Neuron (in vitro differentiated cells): ENCODE measurements around the gene ANAPC4.
"Not testable (repeated sequence)": the region's sequence is repeated elsewhere in the genome, so short reads cannot be mapped to it uniquely, and the experiment has no call there.

ENCODE experiments used
- H2AFZ ChIP-seq: one replicate; pipeline ENCODE4 v1.6.1; 2013; ENCODE audit warnings: low read depth, mild to moderate bottlenecking, inconsistent platforms, low read length, moderate library complexity
- H3K27me3 ChIP-seq: one replicate; pipeline ENCODE4 v1.6.1; 2013; ENCODE audit warnings: low read length; ENCODE audit not compliant: insufficient read depth
- H3K36me3 ChIP-seq: one replicate; pipeline ENCODE4 v1.6.1; 2013; ENCODE audit warnings: low read length; ENCODE audit not compliant: insufficient read depth
- H3K4me1 ChIP-seq: one replicate; pipeline ENCODE4 v1.6.1; 2013; ENCODE audit warnings: low read length; ENCODE audit not compliant: insufficient read depth
- H3K4me3 ChIP-seq: 2 replicates; pipeline ENCODE4 v1.5.1; 2013; ENCODE audit warnings: mild to moderate bottlenecking, low read length, moderate library complexity
- H3K9me3 ChIP-seq: one replicate; pipeline ENCODE4 v1.6.1; 2013; ENCODE audit warnings: low read length

Gene ANAPC4

DNA sequence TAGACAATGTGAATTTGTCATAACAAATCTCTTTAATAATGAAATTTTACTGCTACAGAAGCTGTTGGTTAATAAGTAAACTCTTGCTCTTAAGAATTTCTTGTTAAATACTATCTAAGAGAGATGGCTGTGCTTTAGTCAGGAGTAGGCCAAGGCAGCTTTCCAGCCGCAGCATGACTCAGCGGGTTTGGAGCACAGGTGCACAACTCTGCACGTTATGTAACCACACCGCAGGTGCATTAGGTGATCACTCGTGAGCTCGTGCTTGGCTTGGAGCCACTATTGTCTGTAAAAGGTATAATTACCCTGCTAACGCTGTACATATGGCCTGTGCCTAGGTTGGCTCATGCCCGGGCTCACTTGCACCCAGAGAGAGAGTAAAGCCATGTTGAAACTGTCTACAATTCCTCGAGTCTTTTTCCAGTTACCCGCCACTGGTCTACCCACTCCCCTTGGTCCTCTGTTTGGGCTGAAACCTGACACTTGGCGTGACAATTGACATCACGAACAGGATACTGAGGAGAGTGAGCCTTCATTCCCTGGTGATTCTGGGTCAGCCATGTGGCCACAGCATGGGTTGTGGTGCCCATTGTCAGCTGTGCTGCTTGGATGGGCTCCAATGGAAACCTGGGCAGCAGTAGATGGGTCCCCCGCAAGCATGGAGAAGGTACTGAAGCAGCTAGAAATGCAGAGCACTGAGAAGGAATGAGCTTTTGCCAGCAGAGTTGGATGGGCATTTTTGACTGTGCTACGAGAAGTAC is 18.4 kb upstream of the ANAPC4 start:
- Histone ChIP-seq H3K27me3 (no peaks in the 10 kb centered on the region), H2AFZ (no peak overlapping the region), H3K36me3 (peaks cover 8% of the 10 kb centered on the region), H3K4me3 (no peak overlapping the region), H3K9me3 (peaks cover 5% of the 10 kb centered on the region), H3K4me1 (no peaks in the 10 kb centered on the region)

- Histone ChIP-seq H3K27me3 (no peaks in the 10 kb centered on the region), H3K9me3 (peaks cover 5% of the 10 kb centered on the region), H3K4me3 (no peak overlapping the region), H2AFZ (no peak overlapping the region), H3K36me3 (peaks cover 8% of the 10 kb centered on the region), H3K4me1 (no peaks in the 10 kb centered on the region)
Measured at GRCh38 chr4:25361253-25361652, 15.8 kb upstream of the ANAPC4 start.

- Histone ChIP-seq H3K27me3 (no peaks in the 10 kb centered on the region), H3K4me3 (no peak overlapping the region), H3K9me3 (no peaks in the 10 kb centered on the region), H2AFZ (no peak overlapping the region), H3K4me1 (no peaks in the 10 kb centered on the region), H3K36me3 (peaks cover 6% of the 10 kb centered on the region)
Measured at GRCh38 chr4:25367004-25367621, 9.9 kb upstream of the ANAPC4 start.

GRCh38 chr4:25367877-25368276 is 9.2 kb upstream of the ANAPC4 start:
- H3K36me3 ChIP-seq = peaks cover under 1% of the 10 kb centered on the region
- H3K27me3 ChIP-seq = no peaks in the 10 kb centered on the region
- no peak overlapping the region for H3K4me3 ChIP-seq
- no peak overlapping the region for H2AFZ ChIP-seq
- H3K9me3 ChIP-seq = no peaks in the 10 kb centered on the region
- no peaks in the 10 kb centered on the region for H3K4me1 ChIP-seq

GRCh38 chr4:25368315-25368714 is 8.7 kb upstream of the ANAPC4 start:
- Histone ChIP-seq H2AFZ (no peak overlapping the region), H3K9me3 (no peaks in the 10 kb centered on the region), H3K27me3 (no peaks in the 10 kb centered on the region), H3K36me3 (no peaks in the 10 kb centered on the region), H3K4me3 (no peak overlapping the region), H3K4me1 (no peaks in the 10 kb centered on the region)

GRCh38 chr4:25370242-25370641 is 6.8 kb upstream of the ANAPC4 start:
- Histone ChIP-seq H3K9me3 (no peaks in the 10 kb centered on the region), H2AFZ (no peak overlapping the region), H3K4me3 (no peak overlapping the region), H3K4me1 (no peaks in the 10 kb centered on the region), H3K36me3 (no peaks in the 10 kb centered on the region), H3K27me3 (no peaks in the 10 kb centered on the region)

GRCh38 chr4:25372549-25372948 is 4.5 kb upstream of the ANAPC4 start:
- H3K27me3 ChIP-seq, H2AFZ ChIP-seq, H3K4me3 ChIP-seq, H3K9me3 ChIP-seq, H3K4me1 ChIP-seq, H3K36me3 ChIP-seq: not testable (repeated sequence)

GRCh38 chr4:25377572-25378436 is 741 bp downstream of the ANAPC4 start:
- peaks cover 12% of the 10 kb centered on the region for H3K36me3 ChIP-seq
- no peaks in the 10 kb centered on the region for H3K9me3 ChIP-seq
- H3K4me1 ChIP-seq = peaks cover 7% of the 10 kb centered on the region
- peak overlapping the region; percentile 93 for H3K4me3 ChIP-seq
- H3K27me3 ChIP-seq = no peaks in the 10 kb centered on the region
- H2AFZ ChIP-seq = peak overlapping the region; percentile 75

DNA sequence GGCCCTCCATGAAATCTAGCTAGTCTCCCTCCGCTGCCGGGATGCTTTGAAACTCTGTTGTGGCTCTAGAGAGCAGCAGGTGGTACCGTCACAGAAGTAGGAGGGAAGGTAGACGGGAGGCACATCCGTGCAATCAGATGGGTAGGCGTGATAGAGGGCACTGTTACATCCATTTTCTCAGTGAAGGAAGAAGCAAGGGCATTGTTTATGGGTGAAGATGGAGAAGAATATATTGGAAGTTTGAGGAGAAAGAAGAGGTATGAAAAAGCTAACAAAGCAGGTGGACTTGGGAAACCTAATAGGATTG is 1.3 kb downstream of the ANAPC4 start:
- H3K9me3 ChIP-seq = no peaks in the 10 kb centered on the region
- H3K4me3 ChIP-seq = peak overlapping the region; percentile 93
- H3K36me3 ChIP-seq = peaks cover 16% of the 10 kb centered on the region
- H2AFZ ChIP-seq = no peak overlapping the region
- H3K4me1 ChIP-seq = peaks cover 7% of the 10 kb centered on the region
- H3K27me3 ChIP-seq = no peaks in the 10 kb centered on the region

DNA sequence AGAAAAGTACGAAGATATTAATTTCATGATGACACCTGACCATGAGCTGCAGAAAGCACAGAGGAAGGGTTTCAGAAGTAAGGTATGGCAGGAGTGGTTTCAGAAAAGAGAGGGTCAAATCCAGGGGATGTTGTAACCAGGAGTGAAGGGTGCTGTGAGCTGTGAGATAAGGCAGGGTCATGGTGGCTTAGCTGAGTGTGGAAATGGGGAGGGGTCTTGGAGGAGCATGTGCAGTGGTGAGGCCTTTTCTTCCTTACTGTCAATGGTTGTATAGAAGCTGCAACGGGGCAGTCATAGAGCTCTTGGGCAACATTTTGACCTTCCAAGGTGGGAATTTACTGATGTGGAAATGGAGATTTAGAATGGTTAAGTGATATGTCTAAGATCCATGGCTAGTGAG is 2.5 kb downstream of the ANAPC4 start:
- H3K4me3 ChIP-seq = no peak overlapping the region
- H3K9me3 ChIP-seq = no peaks in the 10 kb centered on the region
- H3K4me1 ChIP-seq = peaks cover 7% of the 10 kb centered on the region
- no peak overlapping the region for H2AFZ ChIP-seq
- peaks cover 27% of the 10 kb centered on the region for H3K36me3 ChIP-seq
- no peaks in the 10 kb centered on the region for H3K27me3 ChIP-seq

DNA sequence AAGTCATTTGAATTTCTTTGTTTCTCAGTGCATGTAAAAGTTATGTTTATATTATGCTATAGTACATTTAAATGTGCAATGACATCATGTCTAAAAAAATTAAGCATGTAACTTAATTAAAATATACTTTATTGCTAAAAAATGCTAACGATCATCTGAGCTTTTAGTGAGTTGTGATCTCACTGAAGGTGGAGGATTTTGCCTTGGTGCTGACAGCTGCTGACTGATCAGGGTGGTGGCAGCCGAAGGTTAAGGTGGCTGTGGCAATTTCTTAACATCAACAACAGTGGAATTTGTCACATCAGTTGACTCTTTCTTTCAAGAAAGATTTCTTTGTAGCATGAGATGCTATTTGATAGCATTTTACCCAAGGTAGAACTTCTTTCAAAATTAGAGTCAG is 6.6 kb downstream of the ANAPC4 start:
- Histone ChIP-seq H3K27me3 (no peaks in the 10 kb centered on the region), H3K9me3 (no peaks in the 10 kb centered on the region), H3K36me3 (peaks cover 38% of the 10 kb centered on the region), H3K4me3 (no peak overlapping the region), H3K4me1 (no peaks in the 10 kb centered on the region), H2AFZ (no peak overlapping the region)

GRCh38 chr4:25386926-25387325 is 9.9 kb downstream of the ANAPC4 start:
- no peak overlapping the region for H3K4me3 ChIP-seq
- no peaks in the 10 kb centered on the region for H3K4me1 ChIP-seq
- H2AFZ ChIP-seq = no peak overlapping the region
- H3K27me3 ChIP-seq = no peaks in the 10 kb centered on the region
- no peaks in the 10 kb centered on the region for H3K9me3 ChIP-seq
- H3K36me3 ChIP-seq = peaks cover 48% of the 10 kb centered on the region

DNA sequence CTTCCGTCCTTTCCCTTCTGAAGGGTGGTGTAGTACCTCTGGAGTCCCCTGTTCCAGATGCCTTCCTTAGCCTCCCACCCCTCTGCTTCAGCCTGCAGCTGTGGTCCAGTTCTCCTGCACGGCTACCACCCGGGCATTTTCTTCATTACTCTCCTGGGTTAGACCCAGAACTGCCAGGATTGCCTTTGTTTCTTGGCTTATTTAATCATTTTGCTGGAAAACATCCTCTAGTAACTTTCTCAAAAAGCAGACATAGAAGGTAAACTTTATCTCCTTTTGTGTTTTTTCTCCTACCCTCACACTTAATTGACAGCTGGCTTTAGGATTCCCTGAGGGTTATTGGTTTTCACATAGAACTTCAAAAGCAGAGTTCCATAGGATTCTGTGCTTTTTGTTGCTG is 20.2 kb downstream of the ANAPC4 start:
- Histone ChIP-seq H3K9me3 (peaks cover 13% of the 10 kb centered on the region), H2AFZ (no peak overlapping the region), H3K4me3 (no peak overlapping the region), H3K36me3 (peaks cover 67% of the 10 kb centered on the region), H3K4me1 (no peaks in the 10 kb centered on the region), H3K27me3 (no peaks in the 10 kb centered on the region)
